Osteocyte (in vitro differentiated cells): ENCODE data around the gene FAM193B. TPM values are rescaled to one million over a fixed set of nuclear protein-coding genes. Genes with fewer than 3 reads are reported as not detected.
"Not testable (repeated sequence)": the region's sequence is repeated elsewhere in the genome, so short reads cannot be mapped to it uniquely, and the experiment has no call there.

ENCODE experiments used
- DNase-seq: peaks from one replicate; pipeline ENCODE4 v3.0.0; 2021; ENCODE audit warnings: mixed read lengths; ENCODE audit not compliant: unreplicated experiment; ENCODE audit errors: extremely low spot score
- H3K27ac Mint-ChIP-seq: one replicate; pipeline ENCODE4 v1.8.0; 2021; ENCODE audit warnings: mild to moderate bottlenecking, mixed read lengths; ENCODE audit not compliant: unreplicated experiment
- H3K27me3 Mint-ChIP-seq: one replicate; pipeline ENCODE4 v1.8.0; 2021; ENCODE audit warnings: mixed read lengths; ENCODE audit not compliant: unreplicated experiment
- H3K36me3 Mint-ChIP-seq: one replicate; pipeline ENCODE4 v1.8.0; 2021; ENCODE audit warnings: mixed read lengths; ENCODE audit not compliant: unreplicated experiment
- H3K4me1 Mint-ChIP-seq: one replicate; pipeline ENCODE4 v1.8.0; 2021; ENCODE audit warnings: mixed read lengths; ENCODE audit not compliant: unreplicated experiment
- H3K4me3 Mint-ChIP-seq: one replicate; pipeline ENCODE4 v1.8.0; 2021; ENCODE audit warnings: mild to moderate bottlenecking, moderate library complexity, mixed read lengths; ENCODE audit not compliant: unreplicated experiment
- H3K9me3 Mint-ChIP-seq: one replicate; pipeline ENCODE4 v1.8.0; 2021; ENCODE audit warnings: mixed read lengths; ENCODE audit not compliant: unreplicated experiment
- total RNA-seq: library from RNA; stranded (reverse); gene quantifications from 2 replicates; pipeline ENCODE4 v1.2.1, GENCODE V29; 2021
- TF ChIP-seq, protein P1 (sequence below): fragments of 200-600 bp; sonication (generic); IDR thresholded peaks from 2 replicates; pipeline ENCODE4 v1.5.0; 2021; ENCODE audit warnings: antibody characterized with exemption, mild to moderate bottlenecking, moderate library complexity

Gene FAM193B
- total RNA-seq, 1 donor from 2014 or later = 97.2 TPM

DNA sequence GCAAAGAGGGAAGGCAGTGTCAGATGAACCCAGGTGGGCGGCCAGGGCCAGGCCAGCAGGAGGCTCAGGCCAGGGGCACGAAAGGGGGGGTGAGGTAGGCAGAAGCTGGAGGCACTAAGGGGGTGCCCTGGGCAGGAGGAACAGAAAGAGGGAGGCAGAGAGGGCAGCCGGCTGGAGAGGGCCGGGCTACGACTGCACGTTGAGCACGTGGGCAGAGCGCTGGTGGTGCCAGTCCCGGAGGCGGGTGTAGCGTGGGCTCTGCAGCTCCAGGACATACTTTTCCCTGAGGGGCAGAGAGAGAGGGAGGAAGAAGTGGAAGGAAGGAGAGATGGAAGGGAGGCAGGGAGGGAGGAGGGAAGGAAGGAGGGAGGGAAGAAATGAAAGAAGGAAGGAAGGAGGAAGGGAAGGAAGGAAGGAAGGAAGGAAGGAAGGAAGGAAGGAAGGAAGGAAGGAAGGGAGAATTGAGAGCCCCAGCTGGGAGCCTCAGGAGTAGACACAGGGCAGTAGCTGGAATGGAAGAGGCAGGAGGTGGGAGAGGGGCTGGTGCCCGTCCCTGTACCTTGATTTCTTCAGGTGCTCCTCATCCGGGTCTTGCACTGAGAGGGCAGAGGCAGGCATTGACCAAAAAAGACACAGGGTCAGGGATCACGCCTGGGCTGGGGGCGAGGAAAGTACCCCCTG, 63.9 kb downstream of the FAM193B start:
- H3K27me3 Mint-ChIP-seq = no peaks in the 10 kb centered on the region
- H3K9me3 Mint-ChIP-seq = no peaks in the 10 kb centered on the region
- H3K36me3 Mint-ChIP-seq = peaks cover 26% of the 10 kb centered on the region

DNA sequence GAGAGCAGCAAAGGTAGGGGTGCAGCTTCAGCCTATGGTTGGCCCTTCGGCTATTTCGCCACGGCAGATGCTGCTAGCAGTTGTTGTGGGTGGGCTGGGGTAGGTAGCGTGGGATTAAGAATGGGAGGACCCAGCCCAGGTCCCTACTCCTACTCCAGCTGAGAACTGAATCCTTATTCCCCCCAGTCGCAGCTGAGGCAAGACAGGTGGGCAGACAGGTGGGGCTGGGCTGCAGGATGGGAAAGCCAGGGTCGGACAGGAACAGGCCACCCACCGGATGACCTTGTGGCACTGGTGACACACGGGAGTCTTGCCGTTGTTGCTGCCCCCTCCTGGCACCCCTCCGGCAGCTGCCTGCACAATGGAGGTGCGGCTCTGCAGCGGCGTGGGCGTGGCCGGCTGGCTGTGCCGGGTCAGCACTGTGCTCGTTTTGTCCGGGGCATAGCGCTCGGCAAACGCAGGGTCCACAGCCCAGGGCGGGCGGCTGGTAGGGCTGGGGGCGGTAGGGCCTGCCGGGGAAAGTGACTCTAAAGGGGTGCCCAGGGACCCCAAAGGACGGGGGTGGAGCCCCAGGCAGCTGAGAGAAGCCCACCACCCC, 65.1 kb downstream of the FAM193B start:
- Mint-ChIP-seq H3K4me3 (no peak overlapping the region), H3K27ac (no peak overlapping the region)
- TF ChIP-seq, protein P1, sequence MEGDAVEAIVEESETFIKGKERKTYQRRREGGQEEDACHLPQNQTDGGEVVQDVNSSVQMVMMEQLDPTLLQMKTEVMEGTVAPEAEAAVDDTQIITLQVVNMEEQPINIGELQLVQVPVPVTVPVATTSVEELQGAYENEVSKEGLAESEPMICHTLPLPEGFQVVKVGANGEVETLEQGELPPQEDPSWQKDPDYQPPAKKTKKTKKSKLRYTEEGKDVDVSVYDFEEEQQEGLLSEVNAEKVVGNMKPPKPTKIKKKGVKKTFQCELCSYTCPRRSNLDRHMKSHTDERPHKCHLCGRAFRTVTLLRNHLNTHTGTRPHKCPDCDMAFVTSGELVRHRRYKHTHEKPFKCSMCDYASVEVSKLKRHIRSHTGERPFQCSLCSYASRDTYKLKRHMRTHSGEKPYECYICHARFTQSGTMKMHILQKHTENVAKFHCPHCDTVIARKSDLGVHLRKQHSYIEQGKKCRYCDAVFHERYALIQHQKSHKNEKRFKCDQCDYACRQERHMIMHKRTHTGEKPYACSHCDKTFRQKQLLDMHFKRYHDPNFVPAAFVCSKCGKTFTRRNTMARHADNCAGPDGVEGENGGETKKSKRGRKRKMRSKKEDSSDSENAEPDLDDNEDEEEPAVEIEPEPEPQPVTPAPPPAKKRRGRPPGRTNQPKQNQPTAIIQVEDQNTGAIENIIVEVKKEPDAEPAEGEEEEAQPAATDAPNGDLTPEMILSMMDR = peak; percentile 6

More for the DNA sequence above, 63.9 kb downstream of the FAM193B start:
- Mint-ChIP-seq H3K4me3 (no peak overlapping the region), H3K27ac (peak overlapping the region; percentile 64), H3K4me1 (peaks cover 42% of the 10 kb centered on the region)
- TF ChIP-seq, protein P1 = no peak
- no peak for DNase-seq

DNA sequence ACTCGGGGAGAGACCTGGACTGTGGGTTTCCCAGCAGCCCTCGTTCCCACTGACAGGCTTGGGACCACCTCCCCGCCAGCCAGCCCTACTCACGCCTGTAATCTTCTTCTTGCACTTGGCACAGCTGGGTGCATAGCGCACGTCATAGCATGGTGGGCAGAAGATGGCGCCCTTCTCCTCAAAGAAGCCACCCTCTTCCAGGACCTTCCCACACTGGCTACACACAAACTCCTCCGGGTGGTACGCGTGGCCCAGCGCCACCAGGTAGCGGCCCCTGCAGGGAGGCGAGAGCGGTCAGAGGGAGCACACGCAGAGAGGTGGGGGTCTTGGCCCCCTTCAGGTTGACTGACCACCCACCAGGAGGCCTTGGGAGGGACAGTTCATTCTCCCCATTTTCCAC, 66.4 kb downstream of the FAM193B start:
- TF ChIP-seq, protein P1 = no peak
- no peaks in the 10 kb centered on the region for H3K9me3 Mint-ChIP-seq
- H3K27me3 Mint-ChIP-seq = no peaks in the 10 kb centered on the region
- no peak for DNase-seq
- H3K4me1 Mint-ChIP-seq = peaks cover 35% of the 10 kb centered on the region
- peaks cover 39% of the 10 kb centered on the region for H3K36me3 Mint-ChIP-seq
- H3K4me3 Mint-ChIP-seq = no peak overlapping the region
- no peak overlapping the region for H3K27ac Mint-ChIP-seq

More for the DNA sequence above, 65.1 kb downstream of the FAM193B start:
- H3K36me3 Mint-ChIP-seq = peaks cover 38% of the 10 kb centered on the region
- no peak for DNase-seq
- peaks cover 39% of the 10 kb centered on the region for H3K4me1 Mint-ChIP-seq
- H3K9me3 Mint-ChIP-seq = no peaks in the 10 kb centered on the region
- H3K27me3 Mint-ChIP-seq = no peaks in the 10 kb centered on the region

DNA sequence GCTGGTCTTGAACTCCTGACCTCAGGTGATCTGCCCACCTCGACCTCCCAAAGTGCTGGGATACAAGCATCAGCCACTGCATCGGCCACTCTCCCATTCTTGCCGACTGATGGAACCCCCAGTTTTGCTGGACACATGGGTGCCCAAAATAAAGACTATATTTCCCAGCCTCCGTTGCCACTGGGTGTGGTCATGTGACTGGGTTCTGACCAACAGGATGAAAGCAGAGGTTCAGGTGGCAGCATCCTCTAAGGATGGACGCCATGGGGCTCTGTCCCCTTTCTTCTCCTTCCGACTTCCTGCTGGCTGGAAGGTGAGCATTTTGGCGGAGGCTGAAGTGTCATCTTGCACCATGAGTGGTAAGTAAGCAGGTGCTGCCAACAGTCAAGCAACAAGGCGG, 67.2 kb downstream of the FAM193B start:
- Mint-ChIP-seq H3K36me3 (peaks cover 34% of the 10 kb centered on the region), H3K27ac (no peak overlapping the region), H3K9me3 (no peaks in the 10 kb centered on the region), H3K4me3 (no peak overlapping the region), H3K27me3 (no peaks in the 10 kb centered on the region), H3K4me1 (peaks cover 35% of the 10 kb centered on the region)
- no peak for DNase-seq
- TF ChIP-seq, protein P1 = no peak

DNA sequence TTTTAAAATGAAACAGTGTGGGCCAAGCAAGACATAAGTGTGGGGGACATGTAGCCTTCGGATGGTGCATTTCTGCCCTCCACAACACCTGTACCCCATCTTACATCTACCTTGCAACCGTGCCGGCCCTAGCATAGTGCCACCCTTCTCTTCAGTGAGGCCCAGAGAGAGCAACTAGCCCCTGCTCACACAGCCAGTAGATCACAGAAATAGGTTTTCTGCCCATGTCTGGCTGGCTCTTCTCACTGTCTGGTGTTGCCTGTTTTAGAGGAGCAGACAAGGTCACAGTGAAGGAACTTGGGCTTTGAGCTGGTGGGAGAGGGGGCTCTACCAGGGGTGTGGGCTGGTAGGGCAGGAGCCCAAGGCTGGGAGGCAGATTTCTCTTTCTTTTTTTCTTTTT, 68.1 kb downstream of the FAM193B start:
- Mint-ChIP-seq H3K27me3 (no peaks in the 10 kb centered on the region), H3K9me3 (no peaks in the 10 kb centered on the region), H3K4me3 (no peak overlapping the region), H3K27ac (no peak overlapping the region), H3K36me3 (peaks cover 33% of the 10 kb centered on the region), H3K4me1 (peaks cover 34% of the 10 kb centered on the region)
- TF ChIP-seq, protein P1 = no peak
- no peak for DNase-seq

DNA sequence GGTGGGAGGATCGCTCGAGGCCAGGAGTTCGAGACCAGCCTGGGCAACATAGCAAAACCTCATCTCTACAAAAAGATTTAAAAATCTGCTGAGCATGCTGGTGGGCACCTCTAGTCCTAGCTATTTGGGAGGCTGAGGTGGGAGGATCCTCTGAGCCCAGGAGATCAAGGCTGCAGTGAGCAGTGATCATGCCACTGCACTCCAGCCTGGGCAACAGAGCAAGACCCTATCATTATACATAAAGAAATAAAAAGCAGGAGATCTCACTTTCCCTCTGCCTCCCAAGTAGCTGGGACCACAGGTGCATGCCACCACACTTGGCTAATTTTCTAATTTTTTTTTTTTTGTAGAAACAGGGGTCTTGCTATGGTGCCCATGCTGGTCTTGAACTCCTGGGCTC, 68.6 kb downstream of the FAM193B start:
- not testable (repeated sequence) for H3K4me3 Mint-ChIP-seq, DNase-seq, H3K27me3 Mint-ChIP-seq, H3K9me3 Mint-ChIP-seq
- H3K4me1 Mint-ChIP-seq = peaks cover 30% of the 10 kb centered on the region
- peak overlapping the region; percentile 74 for H3K27ac Mint-ChIP-seq
- H3K36me3 Mint-ChIP-seq = peaks cover 30% of the 10 kb centered on the region
